Heart left ventricle (tissue), 13 donors: ENCODE data around the gene HSF5.

Experiments used
- CTCF ChIP-seq, 12 donors: fragments of 200-600 bp; sonication (generic) in 4 of 12; IDR thresholded peaks; one replicate each; pipeline versions ENCODE4 v1.5.0 to v1.8.0; 2018 to 2022; ENCODE audit warnings: antibody characterized with exemption in 12 of 12, mild to moderate bottlenecking in 5 of 12
- POLR2A ChIP-seq, 2 donors: fragments of 450-650 bp; IDR thresholded peaks; one replicate each; pipeline ENCODE4 v1.6.1; 2017; ENCODE audit warnings: antibody characterized with exemption in 2 of 2, mild to moderate bottlenecking in 2 of 2, moderate library complexity in 2 of 2
- donor health status: ischemic (EF 13 %, LVEDD 7.1; RV severe dilation, severe dysfunction).
- donor health status: DM: no; HTN: yes; CAD: no.
- donor health status: DM: no; HTN: no; CAD: no.
- donor health status: ischemic (EF 25% LVEDD 6.9; RV normal size, moderate dysfunction).
- donor health status: ischemic (EF 25% LVEDD 5.7; RV mildly dilated, moderate dysfunction).
- donor health status: ischemic (EF 35%, LVEDD 5.7; RV mildly dilated, moderate dysfunction).
- donor health status: nonischemic (EF 11% LVEDD 7.7; RV severe dilation, severe dysfunction).
- donor health status: DM: yes; HTN: yes; CAD: no.
- donor health status: PGD.
- donor health status: ischemic (EF 29% LVEDD 5.4; RV normal size, mild dysfunction).
- donor health status: nonischemic (EF 23%, LVEDD 6.1; RV moderate dilation, normal function).

- TF ChIP-seq CTCF (IDR thresholded peaks at IDR 0.05) (no peak), POLR2A (IDR thresholded peaks at IDR 0.05) (no peak)
These were observed 87.4 kb downstream of the HSF5 start for GRCh38 chr17:58400826-58401225.
